ENCODE data around the gene DIPK2B. TPM values are rescaled to one million over a fixed set of nuclear protein-coding genes. Genes with fewer than 3 reads are reported as not detected.

Gene DIPK2B
- total RNA-seq, 1 donor from 2014 or later, result 0.20 TPM

DNA sequence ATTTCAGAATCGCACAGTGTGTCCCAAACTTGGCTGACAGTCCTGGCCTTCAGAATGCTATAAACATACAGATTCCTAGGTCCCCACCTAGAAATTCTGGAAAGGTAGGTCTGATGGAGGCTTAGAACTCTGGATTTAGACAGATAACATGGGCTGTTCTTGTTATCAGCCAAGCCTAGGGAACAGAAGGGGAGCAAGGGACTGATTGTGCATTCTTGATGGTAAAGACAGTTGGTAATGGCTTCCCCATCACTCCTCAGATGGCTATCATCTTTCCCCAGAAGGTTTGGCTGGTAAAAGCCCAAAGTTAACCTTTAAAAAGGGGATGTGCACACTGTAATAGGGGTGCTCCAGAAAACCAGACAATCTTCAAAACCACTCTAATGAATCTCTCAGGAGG, 35.7 kb downstream of the DIPK2B start:
- DNase-seq (ENCODE audit: low spot score) (no peak), ATAC-seq (no peak)

DNA sequence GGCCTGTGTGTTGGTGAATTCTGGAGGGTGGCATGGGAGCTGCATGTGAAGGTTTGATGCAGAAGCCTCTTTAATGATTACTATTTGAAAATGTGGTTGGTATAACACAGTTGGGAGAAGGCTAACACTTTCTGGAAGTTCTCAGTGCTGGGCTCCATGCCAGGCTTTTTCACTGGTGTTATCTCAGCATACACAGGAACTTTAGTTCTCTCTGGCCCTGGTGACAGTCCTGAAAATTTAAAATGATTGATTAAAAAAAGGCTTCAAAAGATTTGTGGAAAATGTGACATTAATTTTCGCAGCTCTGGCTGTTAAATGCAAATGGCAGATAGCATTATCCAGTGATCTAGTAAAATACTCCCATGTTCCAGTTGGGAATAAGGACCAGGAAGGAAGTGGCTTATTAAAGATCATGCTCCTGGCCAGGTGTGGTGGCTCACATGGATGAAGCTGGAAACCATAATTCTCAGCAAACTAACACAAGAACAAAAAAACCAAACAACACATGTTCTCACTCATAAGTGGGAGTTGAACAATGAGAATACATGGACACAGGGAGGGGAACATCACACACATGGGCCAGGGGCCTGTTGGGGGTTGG, 36.6 kb downstream of the DIPK2B start:
- peak; percentile 53 for ATAC-seq
- DNase-seq (ENCODE audit: low spot score), result no peak

DNA sequence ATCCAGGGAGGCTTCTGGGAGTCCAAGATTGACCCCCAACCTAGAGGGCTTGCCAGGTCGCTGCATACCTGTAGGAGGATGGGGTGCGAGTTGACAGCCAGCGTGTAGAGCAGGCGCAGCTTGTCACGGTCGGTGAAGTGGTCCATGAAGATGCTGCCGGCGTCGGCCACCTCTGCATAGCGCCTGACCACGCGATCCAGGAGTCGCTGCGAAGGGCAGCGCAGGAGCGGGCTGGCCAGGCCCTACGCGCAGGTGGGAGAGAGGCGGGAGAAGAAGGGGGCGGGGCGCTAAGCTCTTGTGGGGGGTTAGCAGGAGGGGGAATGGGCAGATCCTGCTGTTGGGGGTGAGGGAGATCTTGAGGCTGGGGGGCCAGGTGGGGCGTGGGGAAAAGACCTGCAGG, 43.0 kb downstream of the DIPK2B start:
- DNase-seq (ENCODE audit: low spot score) (no peak), ATAC-seq (no peak)

- no peak for ATAC-seq
- no peak for DNase-seq (ENCODE audit: low spot score)
These were observed 46.2 kb downstream of the DIPK2B start for GRCh38 chrX:45154462-45154861.

DNA sequence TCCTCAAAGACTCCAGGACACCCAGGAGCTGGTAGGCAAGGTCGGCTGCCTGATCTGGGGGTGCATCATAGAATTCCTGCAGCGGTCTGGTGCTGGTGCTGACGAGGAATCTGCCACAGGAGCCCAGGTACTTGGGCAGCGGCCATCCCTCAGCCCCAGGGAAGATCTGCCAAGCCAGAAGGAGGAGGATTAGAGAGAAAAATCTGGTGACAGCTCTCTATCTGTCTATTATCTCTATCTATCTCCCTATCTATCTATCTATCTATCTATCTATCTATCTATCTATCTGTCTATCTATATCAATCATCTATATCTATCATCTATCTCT, 46.7 kb downstream of the DIPK2B start:
- DNase-seq (ENCODE audit: low spot score), result no peak
- ATAC-seq, result no peak
